ENCODE results near the gene TMEM184A. TPM values are rescaled to one million over a fixed set of nuclear protein-coding genes. Genes with fewer than 3 reads are reported as not detected.

The TMEM184A gene
- total and polyA plus RNA-seq, 2 experiments from 2014 or later, result 0.18 to 0.66 TPM

- no peak overlapping the region for H3K27ac Mint-ChIP-seq
- Histone ChIP-seq H3K4me1 (ENCODE audit: insufficient read depth) (peaks cover 9% of the 10 kb centered on the region; the same call in 1 of the 2 replicates), H3K36me3 (ENCODE audit: insufficient read depth) (no peaks in the 10 kb centered on the region), H2AFZ (no peak overlapping the region), H3K4me2 (no peak overlapping the region), H3K4me3 (no peak overlapping the region), H3F3A (replicated peaks; ENCODE audit: low read depth) (no peaks in the 10 kb centered on the region), H3K79me2 (replicated peaks; ENCODE audit: insufficient read depth) (no peaks in the 10 kb centered on the region), H3K27me3 (ENCODE audit: insufficient read depth) (no peaks in the 10 kb centered on the region), H3K9me2 (ENCODE audit: insufficient read depth) (no peaks in the 10 kb centered on the region), H3K27ac (ENCODE audit: low read depth) (no peak overlapping the region), H4K20me1 (replicated peaks; ENCODE audit: insufficient read depth) (no peaks in the 10 kb centered on the region)
- H3K36me3 Mint-ChIP-seq (ENCODE audit: low read depth), result 0 out of 3 replicates have a peak, but pooled peaks cover 2% of the 10 kb centered on the region
- DNase-seq (ENCODE audit: low spot score) (no peak), ATAC-seq (no peak)
- peaks cover 11% of the 10 kb centered on the region for H3K4me1 Mint-ChIP-seq
- peaks cover 3% of the 10 kb centered on the region for H3K27me3 Mint-ChIP-seq (ENCODE audit: insufficient read depth, low read depth, poor library complexity)
- no peaks in the 10 kb centered on the region for H3K9me3 Mint-ChIP-seq
- no peak for TF ChIP-seq EZH2 (IDR thresholded peaks at IDR 0.05; ENCODE audit: low read depth, unreplicated experiment)
- TF ChIP-seq ZNF114 (CRISPR knock-in tag; IDR thresholded peaks at IDR 0.05), result no peak
- TF ChIP-seq JUNB (IDR thresholded peaks at IDR 0.05; ENCODE audit: unreplicated experiment), result no peak
- no peak for TF ChIP-seq REST (IDR thresholded peaks at IDR 0.05; ENCODE audit: unreplicated experiment)
- TF ChIP-seq STAT1 (IDR thresholded peaks at IDR 0.05; ENCODE audit: unreplicated experiment), result no peak
- TF ChIP-seq ZNF462 (CRISPR knock-in tag; IDR thresholded peaks at IDR 0.05), result no peak
- TF ChIP-seq EZH2phosphoT487 (IDR thresholded peaks at IDR 0.05; ENCODE audit: unreplicated experiment), result no peak
- no peak for TF ChIP-seq NANOG (IDR thresholded peaks at IDR 0.05; ENCODE audit: borderline replicate concordance)
- TF ChIP-seq CREB1 (CRISPR knock-in tag; IDR thresholded peaks at IDR 0.05; ENCODE audit: low read depth), result no peak
- TF ChIP-seq ZNF331 (CRISPR knock-in tag; IDR thresholded peaks at IDR 0.05; ENCODE audit: low read depth), result no peak
- no peak for TF ChIP-seq POLR2AphosphoS5 (IDR thresholded peaks at IDR 0.05; ENCODE audit: low read depth)
- TF ChIP-seq ETS1 (IDR thresholded peaks at IDR 0.05), result no peak
- TF ChIP-seq CTCF (conservative IDR thresholded peaks at IDR 0.05; ENCODE audit: low read depth in 2 of 2), result no peak
- no peak overlapping the region for H3K4me3 Mint-ChIP-seq
Measured at GRCh38 chr7:1559626-1560590, 3.9 kb upstream of the TMEM184A start.
